Measurements from ENCODE around the gene HRCT1.
"Not testable (repeated sequence)": the region's sequence is repeated elsewhere in the genome, so short reads cannot be mapped to it uniquely, and the experiment has no call there.

The HRCT1 gene

DNA sequence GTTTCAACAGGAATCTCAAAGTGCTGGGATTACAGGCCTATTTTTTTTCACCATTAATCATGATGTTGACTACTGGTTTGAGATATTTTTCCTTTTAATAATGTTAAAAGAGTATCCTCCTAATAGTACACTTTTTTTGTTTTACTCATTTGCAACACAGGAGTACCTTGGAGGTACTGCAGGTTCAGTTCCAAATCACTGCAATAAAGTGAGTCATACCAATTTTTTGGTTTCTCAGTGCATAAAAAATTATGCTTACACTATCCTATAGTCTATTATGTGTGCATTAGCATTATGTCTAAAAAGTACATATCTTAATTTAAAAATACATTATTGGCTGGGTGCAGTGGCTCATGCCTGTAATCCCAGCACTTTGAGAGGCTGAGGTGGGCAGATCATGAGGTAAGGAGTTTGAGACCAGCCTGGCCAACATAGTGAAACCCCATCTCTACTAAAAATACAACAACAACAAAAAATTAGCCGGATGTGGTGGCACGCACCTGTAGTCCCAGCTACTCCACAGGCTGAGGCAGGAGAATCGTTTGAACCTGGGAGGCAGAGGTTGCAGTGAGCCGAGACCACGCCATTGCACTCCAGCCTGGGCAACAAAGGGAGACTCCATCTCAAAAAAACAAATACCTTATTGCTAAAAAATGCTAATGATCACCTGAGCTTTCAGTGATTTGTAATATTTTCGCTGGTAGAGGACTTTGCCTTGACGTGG lies 8.5 kb upstream of the HRCT1 start:
- DNase-seq, result not testable (repeated sequence)

DNA sequence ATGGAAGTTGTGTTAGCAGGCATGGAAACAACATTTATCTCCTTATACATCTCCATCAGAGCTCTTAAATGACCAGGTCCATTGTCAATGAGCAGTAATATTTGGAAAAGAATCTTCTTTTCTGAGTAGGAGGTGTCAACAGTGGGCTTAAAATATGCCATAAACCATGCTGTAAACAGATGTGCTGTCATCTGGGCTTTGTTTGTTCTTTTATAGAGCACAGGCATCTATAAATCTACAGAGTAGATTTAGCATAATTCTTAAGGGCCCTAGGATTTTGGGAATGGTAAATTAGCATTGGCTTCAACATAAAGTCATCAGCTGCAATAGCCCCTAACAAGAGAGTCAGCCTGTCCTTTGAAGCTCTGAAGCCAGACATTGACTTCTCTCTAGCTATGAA lies 7.7 kb upstream of the HRCT1 start:
- DNase-seq, result no peak

DNA sequence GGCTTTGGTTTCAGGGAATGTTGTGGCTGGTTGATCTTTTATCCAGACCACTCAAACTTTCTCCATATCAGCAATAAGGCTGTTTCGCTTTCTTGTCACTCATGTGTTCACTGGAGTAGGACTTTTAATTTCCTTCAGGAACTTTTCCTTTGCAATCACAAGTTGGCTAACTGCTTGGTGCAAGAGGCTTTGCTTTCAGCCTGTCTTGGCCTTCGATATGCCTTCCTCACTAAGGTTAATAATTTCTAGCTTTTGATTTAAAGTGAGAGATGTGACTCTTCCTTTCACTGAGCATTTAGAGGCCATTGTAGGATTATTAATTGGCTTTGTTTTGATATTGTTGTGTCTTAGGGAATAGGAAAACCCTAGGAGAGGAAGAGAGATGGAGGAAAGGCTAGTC lies 7.0 kb upstream of the HRCT1 start:
- DNase-seq, result no peak

- DNase-seq, result peak; percentile 3
These were observed 3.0 kb upstream of the HRCT1 start for GRCh38 chr9:35903049-35903448.

- DNase-seq, result no peak
These were observed 1.7 kb upstream of the HRCT1 start for GRCh38 chr9:35904338-35904737.

- DNase-seq, result no peak
These were observed 786 bp upstream of the HRCT1 start for GRCh38 chr9:35905051-35905781.

DNA sequence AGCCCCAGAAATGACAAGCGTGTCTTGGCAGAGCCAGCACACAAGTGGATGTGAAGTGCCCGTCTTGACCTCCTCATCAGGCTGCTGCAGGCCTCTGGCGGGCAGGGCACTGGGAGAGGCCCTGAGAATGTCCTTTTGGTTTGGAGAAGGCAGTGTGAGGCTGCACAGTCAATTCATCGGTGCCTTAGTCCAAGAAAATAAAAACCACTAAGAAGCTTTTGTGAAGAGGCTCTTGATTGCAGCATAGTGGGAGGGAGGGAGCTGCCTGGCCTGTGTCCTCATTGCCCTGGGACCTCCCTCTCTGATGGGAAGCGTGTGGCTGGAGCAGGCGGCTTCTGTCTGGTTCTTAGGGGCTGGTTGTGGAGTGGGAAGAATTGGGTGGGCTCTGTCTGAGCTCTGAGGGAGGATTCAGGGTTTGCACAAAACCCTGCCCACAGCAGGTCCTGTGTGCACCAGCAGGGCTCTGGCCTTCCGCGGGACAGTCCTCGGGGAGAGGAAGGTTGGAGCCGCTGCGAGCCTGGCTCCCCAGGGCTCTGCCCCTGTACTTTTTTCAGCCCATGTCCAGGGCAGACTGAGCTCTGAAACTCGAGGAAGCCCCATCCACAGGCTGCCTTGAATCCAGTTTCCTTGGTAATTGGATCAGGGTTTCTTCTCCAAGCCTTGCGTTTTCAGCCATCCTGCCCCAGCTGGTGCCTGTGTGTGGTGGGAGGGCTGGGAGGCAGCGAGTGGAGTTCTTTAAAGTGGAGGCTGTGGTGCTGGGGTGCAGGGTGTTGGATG lies 1.1 kb downstream of the HRCT1 start:
- no peak for DNase-seq

GRCh38 chr9:35907711-35908503 lies 1.9 kb downstream of the HRCT1 start:
- no peak for DNase-seq

GRCh38 chr9:35908504-35909125 lies 2.6 kb downstream of the HRCT1 start:
- DNase-seq, result no peak

- no peak for DNase-seq
These were observed 3.3 kb downstream of the HRCT1 start, which contains the start of gene SPAAR for GRCh38 chr9:35909274-35909673. TSS of gene SPAAR (plus strand) at chr9:35909490. CDS start at chr9:35910464, 974 bp downstream.

GRCh38 chr9:35909687-35910612 lies 3.9 kb downstream of the HRCT1 start:
- no peak for DNase-seq

DNA sequence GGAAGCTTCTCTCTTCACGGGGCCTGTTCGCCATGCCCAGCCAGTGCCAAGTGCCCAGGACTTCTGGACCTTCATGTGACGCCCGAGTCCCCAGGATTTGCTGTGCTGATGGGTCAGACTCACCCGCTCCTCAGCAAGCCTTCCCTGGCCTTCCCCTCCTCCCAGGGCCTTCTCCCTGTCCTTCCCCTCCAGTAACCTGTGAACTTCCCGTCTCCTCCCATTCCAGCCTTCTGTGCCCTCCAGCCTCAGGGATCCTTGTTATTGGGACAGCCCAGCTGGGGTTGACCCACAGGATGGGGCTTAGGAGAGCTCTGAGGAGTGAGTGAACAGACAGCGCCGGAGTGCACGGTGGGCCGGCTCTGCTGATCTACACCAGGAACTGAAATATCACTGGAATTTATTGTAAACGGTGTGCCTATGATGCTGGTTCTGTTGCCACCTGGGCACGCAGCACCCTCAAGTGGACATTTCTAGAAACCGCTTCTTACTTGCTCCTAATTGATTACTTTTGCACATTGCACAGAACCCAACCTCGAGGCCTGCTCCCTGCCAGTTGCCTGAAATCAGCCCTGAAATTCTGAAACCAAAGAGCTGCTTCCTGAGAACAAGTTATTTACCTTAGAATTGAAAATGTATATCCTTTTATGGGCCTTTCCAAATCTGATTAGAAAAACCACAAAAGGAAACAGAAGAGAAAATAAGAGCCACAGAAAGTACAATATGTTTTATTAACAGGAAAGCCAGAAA lies 4.8 kb downstream of the HRCT1 start:
- no peak for DNase-seq

DNA sequence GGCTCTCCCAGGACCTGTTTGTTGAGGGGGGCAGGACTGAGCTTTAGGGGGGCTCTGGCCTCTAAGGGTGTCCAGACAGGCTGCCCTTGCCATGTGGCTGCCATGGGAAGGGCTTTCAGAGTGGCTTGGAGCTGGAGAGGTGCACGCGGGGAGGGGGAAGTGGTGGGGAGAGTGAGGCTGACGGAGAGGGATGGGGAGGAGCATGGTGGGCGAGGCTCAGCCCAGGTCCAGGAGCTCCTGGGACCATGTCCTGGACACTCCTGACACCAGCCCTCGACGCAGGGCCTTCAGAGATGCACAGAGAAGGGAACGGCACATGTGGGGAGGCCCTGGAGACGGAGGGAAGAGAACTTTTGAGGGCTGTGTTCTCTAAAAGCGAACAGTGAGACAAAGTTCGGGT lies 5.7 kb downstream of the HRCT1 start:
- no peak for DNase-seq

- no peak for DNase-seq
These were observed 6.9 kb downstream of the HRCT1 start for GRCh38 chr9:35912791-35913400.

DNA sequence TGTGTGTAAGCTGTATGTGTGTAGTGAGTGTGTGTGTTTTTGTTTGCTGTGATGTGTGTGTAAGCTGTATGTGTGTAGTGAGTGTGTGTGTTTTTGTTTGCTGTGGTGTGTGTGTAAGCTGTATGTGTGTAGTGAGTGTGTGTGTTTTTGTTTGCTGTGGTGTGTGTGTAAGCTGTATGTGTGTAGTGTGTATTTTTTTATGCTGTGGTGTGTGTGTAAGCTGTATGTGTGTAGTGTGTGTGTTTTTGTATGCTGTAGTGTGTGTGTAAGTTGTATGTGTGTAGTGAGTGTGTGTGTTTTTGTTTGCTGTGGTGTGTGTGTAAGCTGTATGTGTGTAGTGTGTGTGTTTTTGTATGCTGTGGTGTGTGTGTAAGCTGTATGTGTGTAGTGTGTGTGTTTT lies 7.4 kb downstream of the HRCT1 start:
- DNase-seq, result not testable (repeated sequence)

- no peak for DNase-seq
These were observed 8.4 kb downstream of the HRCT1 start for GRCh38 chr9:35914301-35914807.

DNA sequence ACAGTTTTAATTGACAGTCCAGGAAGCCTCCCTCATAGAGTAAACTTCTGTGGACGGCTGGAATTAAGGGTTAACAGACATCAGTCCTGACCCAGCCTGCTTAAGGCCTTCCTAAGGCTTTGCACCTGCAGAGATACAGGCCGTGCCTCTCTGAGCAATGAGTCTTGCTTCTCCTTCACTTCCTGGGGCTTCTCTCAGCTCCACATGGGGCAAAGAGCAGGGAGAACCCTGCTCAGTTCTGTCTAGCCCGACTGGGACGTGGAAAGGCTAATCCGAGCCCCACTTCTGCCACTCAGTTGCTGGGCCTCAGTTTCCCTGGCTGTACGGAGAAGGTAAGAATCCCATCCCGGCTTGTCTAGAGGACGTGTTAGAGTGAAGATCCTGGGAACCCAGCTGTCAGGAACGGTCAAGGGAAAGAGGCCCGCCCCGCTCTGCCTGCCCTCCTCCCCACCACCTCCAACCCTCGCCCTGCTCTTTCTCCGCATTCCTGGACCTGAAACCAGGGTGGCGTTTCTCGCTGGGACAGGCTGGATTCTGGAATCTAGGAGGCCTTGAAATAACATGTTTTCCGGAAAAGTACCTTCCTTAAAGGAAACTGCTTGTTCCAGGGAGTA lies 9.8 kb downstream of the HRCT1 start:
- no peak for DNase-seq

GRCh38 chr9:35917261-35917660 lies 11.3 kb downstream of the HRCT1 start:
- DNase-seq, result no peak

- no peak for DNase-seq
These were observed 12.8 kb downstream of the HRCT1 start for GRCh38 chr9:35918780-35919179.
